H1 (cell line): Measurements from ENCODE around the gene TMEM129. TPM values are rescaled to one million over a fixed set of nuclear protein-coding genes. Genes with fewer than 3 reads are reported as not detected.
A peak's percentile ranks its signal among the peaks of the same experiment; 100 is the strongest.

Experiments used
- CTCF ChIA-PET: fragments of 300-600 bp; sonication (Branson Sonifier 250); formaldehyde crosslinking; loops from one replicate; lab custom pipeline; 2021; ENCODE audit not compliant: partially characterized antibody; lab: Charles Lee
- POLR2A ChIA-PET: fragments of 300-600 bp; sonication (Branson Sonifier 250); formaldehyde crosslinking; loops from one replicate; lab custom pipeline; 2021; ENCODE audit warnings: inconsistent platforms; ENCODE audit not compliant: partially characterized antibody; lab: Charles Lee
- DNase-seq, 2 experiments: peaks; one replicate each; pipeline versions ENCODE4 v3.0.0 to v3.0.0-alpha.2; 2010 to 2022; ENCODE audit warnings: low spot score in 2 of 2, low read depth in 1 of 2, mixed read lengths in 1 of 2
- FAIRE-seq: peaks from 2 replicates; lab custom pipeline; 2011; peaks lifted over from hg19 to GRCh38; lab: Jason Lieb, UNC
- H2AFZ ChIP-seq: 2 replicates; pipeline ENCODE4 v1.8.1; 2012; ENCODE audit warnings: low read length, inconsistent platforms
- H2AK5ac ChIP-seq: 2 replicates; pipeline ENCODE4 v1.6.1; 2013; ENCODE audit warnings: low read depth, low read length
- H2BK120ac ChIP-seq: replicated peaks from 2 replicates; pipeline ENCODE3; 2013; ENCODE audit warnings: low read depth, low read length, inconsistent platforms
- H2BK12ac ChIP-seq: 2 replicates; pipeline ENCODE4 v1.6.1; 2013; ENCODE audit warnings: low read depth, low read length
- H2BK15ac ChIP-seq: 2 replicates; pipeline ENCODE4 v1.6.1; 2013; ENCODE audit warnings: low read length
- H2BK20ac ChIP-seq: 2 replicates; pipeline ENCODE4 v1.6.1; 2013; ENCODE audit warnings: low read length
- H2BK5ac ChIP-seq: 2 replicates; pipeline ENCODE4 v1.6.1; 2013; ENCODE audit warnings: low read depth, low read length
- H3K14ac ChIP-seq: 2 replicates; pipeline ENCODE4 v1.6.1; 2013; ENCODE audit warnings: inconsistent platforms; ENCODE audit not compliant: insufficient read length
- H3K18ac ChIP-seq: 2 replicates; pipeline ENCODE4 v1.6.1; 2013; ENCODE audit warnings: low read length; ENCODE audit errors: extremely low read depth
- H3K23ac ChIP-seq: 2 replicates; pipeline ENCODE4 v1.6.1; 2013; ENCODE audit warnings: inconsistent platforms; ENCODE audit not compliant: insufficient read length
- H3K23me2 ChIP-seq: 2 replicates; pipeline ENCODE4 v1.6.1; 2013; ENCODE audit warnings: low read depth, low read length
- H3K27ac ChIP-seq: 2 replicates; pipeline ENCODE4 v1.6.1; 2011; ENCODE audit warnings: low read depth, low read length, inconsistent platforms
- H3K27me3 ChIP-seq, 4 experiments: replicated peaks in 1 of 4; 1 replicate in 1 of 4; 2 replicates in 3 of 4; pipeline versions ENCODE4 v1.6.1 to v1.8.1; 2011 to 2013; ENCODE audit warnings: low read length in 3 of 4, mild to moderate bottlenecking in 3 of 4, inconsistent platforms in 2 of 4, mixed read lengths in 2 of 4, moderate library complexity in 1 of 4; ENCODE audit not compliant: control insufficient read depth in 3 of 4, insufficient read depth in 3 of 4; ENCODE audit errors: extremely low read depth in 1 of 4
- H3K36me3 ChIP-seq, 4 experiments: 2 replicates each; pipeline versions ENCODE4 v1.6.1 to v1.8.1; 2011 to 2013; ENCODE audit warnings: mild to moderate bottlenecking in 4 of 4, low read length in 3 of 4, moderate library complexity in 2 of 4, control low read depth in 1 of 4, inconsistent platforms in 1 of 4; ENCODE audit not compliant: insufficient read depth in 4 of 4, control insufficient read depth in 2 of 4
- H3K4ac ChIP-seq: replicated peaks from 2 replicates; pipeline ENCODE3; 2013; ENCODE audit warnings: low read length, low read depth, mixed read lengths, inconsistent platforms; ENCODE audit not compliant: insufficient read length
- H3K4me1 ChIP-seq, 4 experiments: replicated peaks in 1 of 4; 1 replicate in 1 of 4; 2 replicates in 3 of 4; pipeline versions ENCODE4 v1.6.1 to v1.8.1; 2011 to 2013; ENCODE audit warnings: low read length in 3 of 4, inconsistent platforms in 2 of 4, mixed read lengths in 1 of 4; ENCODE audit not compliant: insufficient read depth in 4 of 4, control insufficient read depth in 3 of 4
- H3K4me2 ChIP-seq, 2 experiments: 2 replicates each; pipeline versions ENCODE4 v1.6.1 to v1.8.1; 2011 to 2013; ENCODE audit warnings: low read depth in 2 of 2, low read length in 2 of 2, control low read depth in 1 of 2, inconsistent platforms in 1 of 2, mild to moderate bottlenecking in 1 of 2; ENCODE audit not compliant: insufficient read depth in 1 of 2
- H3K4me3 ChIP-seq, 4 experiments: fragments of 200-600, 300-600 bp in 1 of 4; sonication (generic), shearing (Covaris generic), sonication (Bioruptor Twin) in 1 of 4; 2 replicates each; pipeline versions ENCODE4 v1.5.1 to v1.8.1; 2011 to 2016; ENCODE audit warnings: low read length in 4 of 4, low read depth in 3 of 4, control low read depth in 2 of 4, inconsistent platforms in 2 of 4, mild to moderate bottlenecking in 2 of 4, mixed read lengths in 1 of 4, moderate library complexity in 1 of 4; ENCODE audit not compliant: insufficient read depth in 2 of 4; ENCODE audit errors: extremely low read depth in 1 of 4
- H3K56ac ChIP-seq: replicated peaks from 2 replicates; pipeline ENCODE3; 2013; ENCODE audit warnings: low read depth, mild to moderate bottlenecking, mixed read lengths, low read length, inconsistent platforms; ENCODE audit not compliant: insufficient read length
- H3K79me1 ChIP-seq: 2 replicates; pipeline ENCODE4 v1.6.1; 2013; ENCODE audit warnings: low read depth, low read length, control low read depth
- H3K79me2 ChIP-seq, 2 experiments: 2 replicates each; pipeline versions ENCODE4 v1.6.1 to v1.8.1; 2012 to 2013; ENCODE audit warnings: low read length in 2 of 2, mild to moderate bottlenecking in 2 of 2, inconsistent platforms in 1 of 2; ENCODE audit not compliant: insufficient read depth in 2 of 2, control insufficient read depth in 1 of 2
- H3K9ac ChIP-seq, 4 experiments: replicated peaks in 1 of 4; 1 replicate in 1 of 4; 2 replicates in 3 of 4; pipeline versions ENCODE4 v1.6.1 to v1.8.1; 2011 to 2013; ENCODE audit warnings: low read depth in 3 of 4, low read length in 3 of 4, control low read depth in 2 of 4, mild to moderate bottlenecking in 2 of 4, moderate library complexity in 2 of 4, inconsistent platforms in 1 of 4; ENCODE audit errors: extremely low read depth in 1 of 4
- H3K9me3 ChIP-seq, 2 experiments: 2 replicates each; pipeline versions ENCODE4 v1.6.1 to v1.8.1; 2012 to 2013; ENCODE audit warnings: mild to moderate bottlenecking in 2 of 2, moderate library complexity in 2 of 2, control low read depth in 1 of 2, inconsistent platforms in 1 of 2, low read depth in 1 of 2, low read length in 1 of 2, mixed read lengths in 1 of 2; ENCODE audit not compliant: insufficient read depth in 2 of 2
- H4K20me1 ChIP-seq, 2 experiments: replicated peaks in 1 of 2; 2 replicates each; pipeline versions ENCODE3 to v1.8.1; 2011 to 2013; ENCODE audit warnings: inconsistent platforms in 2 of 2, low read length in 2 of 2, mild to moderate bottlenecking in 1 of 2; ENCODE audit not compliant: insufficient read depth in 2 of 2, control insufficient read depth in 1 of 2
- H4K5ac ChIP-seq: 2 replicates; pipeline ENCODE4 v1.6.1; 2013; ENCODE audit warnings: low read length, low read depth, mixed read lengths, inconsistent platforms; ENCODE audit not compliant: insufficient read length
- H4K8ac ChIP-seq: 2 replicates; pipeline ENCODE4 v1.8.0; 2013; ENCODE audit warnings: mild to moderate bottlenecking, moderate library complexity, low read length, inconsistent platforms; ENCODE audit not compliant: insufficient read depth; ENCODE audit errors: extremely low read depth
- H4K91ac ChIP-seq: replicated peaks from 2 replicates; pipeline ENCODE3; 2013; ENCODE audit warnings: low read length, mixed read lengths, inconsistent platforms; ENCODE audit not compliant: insufficient read length
- ATF2 ChIP-seq: IDR thresholded peaks from 2 replicates; pipeline ENCODE4 v1.6.1; 2012; ENCODE audit warnings: low read length, inconsistent platforms
- BCL11A ChIP-seq, 2 experiments: IDR thresholded peaks; one replicate each; pipeline ENCODE4 v1.6.1; 2011; ENCODE audit warnings: low read depth in 2 of 2, low read length in 2 of 2, mild to moderate bottlenecking in 2 of 2
- CBX8 ChIP-seq: fragments of 300-800, 300-1000 bp; sonication (generic); IDR thresholded peaks from 2 replicates; pipeline ENCODE4 v1.7.1; 2016; ENCODE audit warnings: low read depth, low read length, borderline replicate concordance
- CTBP2 ChIP-seq: IDR thresholded peaks from 2 replicates; pipeline ENCODE4 v1.7.0; 2011; ENCODE audit warnings: borderline replicate concordance, mild to moderate bottlenecking, moderate library complexity, mixed read lengths, low read length; ENCODE audit not compliant: insufficient read depth, insufficient read length
- CTCF ChIP-seq, 3 experiments: IDR thresholded peaks; 1 replicate in 2 of 3; 2 replicates in 1 of 3; pipeline versions ENCODE4 v1.5.1 to v1.6.1; 2011; ENCODE audit warnings: low read length in 3 of 3, mild to moderate bottlenecking in 3 of 3, inconsistent platforms in 2 of 3, low read depth in 1 of 3, moderate library complexity in 1 of 3; ENCODE audit not compliant: insufficient read depth in 1 of 3; ENCODE audit errors: control extremely low read depth in 1 of 3
- KDM1A ChIP-seq: fragments of 200-600, 300-600 bp; sonication (generic); IDR thresholded peaks from 2 replicates; pipeline ENCODE4 v1.7.1; 2016; ENCODE audit warnings: mild to moderate bottlenecking, low read length, borderline replicate concordance
- POLR2AphosphoS5 ChIP-seq: IDR thresholded peaks from 2 replicates; pipeline ENCODE4 v1.6.1; 2011; ENCODE audit warnings: low read depth, low read length
- SIN3A ChIP-seq, 2 experiments: IDR thresholded peaks in 1 of 2; conservative IDR thresholded peaks in 1 of 2; 2 replicates each; pipeline ENCODE4 v1.6.1; 2011 to 2012; ENCODE audit warnings: low read length in 2 of 2, improper control_type of control experiment in 1 of 2, low read depth in 1 of 2, mild to moderate bottlenecking in 1 of 2
- SP1 ChIP-seq: IDR thresholded peaks from 2 replicates; pipeline ENCODE4 v1.6.1; 2011; ENCODE audit warnings: low read depth, low read length
- WGBS, 2 experiments: shearing (Covaris generic) in 1 of 2; methylation state at CpG; one replicate each; pipeline versions ENCODE4 v1.1.6 to v1.1.7; 2013 to 2015; ENCODE audit warnings: low lambda C conversion rate in 2 of 2, mixed read lengths in 2 of 2, inconsistent platforms in 1 of 2, low coverage in 1 of 2, missing lambda C conversion rate in 1 of 2; ENCODE audit not compliant: insufficient replicate concordance in 2 of 2, insufficient coverage in 1 of 2, insufficient read length in 1 of 2; ENCODE audit errors: extremely low coverage in 1 of 2, missing lambda C conversion rate in 1 of 2; 5-methylcytosine and 5-hydroxymethylcytosine counted together
- polyA plus RNA-seq, 7 experiments: library from polyadenylated mRNA; depleted of rRNA in 3 of 7; stranded (reverse) in 5 of 7; unstranded in 2 of 7; fragments of >200 nt in 5 of 7; fragments of 200-250 nt in 2 of 7; gene quantifications; 1 replicate in 5 of 7; 2 replicates in 1 of 7; 4 replicates in 1 of 7; pipeline versions ENCODE4 v1.2.1 to v1.2.3, GENCODE V29; 2011 to 2013; ENCODE audit warnings: missing spikeins in 2 of 7, mixed read lengths in 2 of 7
- total RNA-seq: library from RNA; stranded (reverse); fragmentation: NEBNext Ultra II Directional; extraction: Animal tissue kit (Norgen Biotek cat#: 25700); gene quantifications from 2 replicates; pipeline ENCODE4 v1.2.1, GENCODE V29; 2021

The TMEM129 gene
- total and polyA plus RNA-seq, 2 of the 8 experiments (the other 6 are each of a cell fraction or from before 2014, with no cell fraction given) = 31.5 to 58.7 TPM

- H2BK12ac ChIP-seq = no peak overlapping the region
- H4K5ac ChIP-seq = no peak overlapping the region
- H3K4me1 ChIP-seq = peaks cover 0 to 5% (median 4%) of the 10 kb centered on the region in 4 experiments; a peak in 4 of 7 replicates
- no peak overlapping the region for H3K18ac ChIP-seq
- no peak overlapping the region for H2AFZ ChIP-seq
- ChIA-PET CTCF (interaction anchor here (0.6 to 1.0 kb wide), 3 partner anchors 16 to 63 kb away, joined by 3 to 4 read pairs (median 3); no protein-coding TSS in a partner anchor), POLR2A (interaction anchor here (0.9 kb wide), 1 partner anchor 15 kb away, joined by 3 read pairs; no protein-coding TSS in a partner anchor)
- no peak overlapping the region for H3K9ac ChIP-seq
- H2BK5ac ChIP-seq = no peak overlapping the region
- no peaks in the 10 kb centered on the region for H3K9me3 ChIP-seq
- no peak overlapping the region for H2BK15ac ChIP-seq
- H3K79me2 ChIP-seq = no peaks in the 10 kb centered on the region
- H3K27ac ChIP-seq = no peak overlapping the region
- no peaks in the 10 kb centered on the region for H3K27me3 ChIP-seq
- FAIRE-seq = no peak
- DNase-seq = no peak
- no peaks in the 10 kb centered on the region for H3K36me3 ChIP-seq
- no peaks in the 10 kb centered on the region for H3K23me2 ChIP-seq
- no peak overlapping the region for H3K14ac ChIP-seq
- H2BK20ac ChIP-seq = no peak overlapping the region
- no peak overlapping the region for H3K4ac ChIP-seq
- no peak overlapping the region for H3K56ac ChIP-seq
- H2BK120ac ChIP-seq = no peak overlapping the region
- H4K20me1 ChIP-seq = no peaks in the 10 kb centered on the region
- H2AK5ac ChIP-seq = no peak overlapping the region
- WGBS, 2 experiments = 96% methylated on average over 12 of the region's 12 CpGs; no CpG with 5 or more reads in 1 of the 2 experiments
- H3K23ac ChIP-seq = no peak overlapping the region
- no peak overlapping the region for H3K4me3 ChIP-seq
- H4K91ac ChIP-seq = no peak overlapping the region
- H4K8ac ChIP-seq = peak overlapping the region; percentile 43; the same call in 1 of the 2 replicates
- H3K79me1 ChIP-seq = no peaks in the 10 kb centered on the region; the same call in 1 of the 2 replicates
- TF ChIP-seq ATF2 = no peak
- TF ChIP-seq CTCF (IDR thresholded peaks at IDR 0.05; ENCODE audit: control extremely low read depth in 1 of 3, insufficient read depth in 1 of 3, low read depth in 1 of 3, low read length in 3 of 3) = no peak
- TF ChIP-seq CBX8 = no peak
- no peak for TF ChIP-seq CTBP2
- TF ChIP-seq POLR2AphosphoS5 = no peak
- TF ChIP-seq SP1 = no peak
- no peak for TF ChIP-seq KDM1A
- no peak for TF ChIP-seq BCL11A (IDR thresholded peaks at IDR 0.05; ENCODE audit: low read depth in 2 of 2, low read length in 2 of 2)
- no peak for TF ChIP-seq SIN3A (conservative IDR thresholded peaks at IDR 0.05 in 1 of 2, IDR thresholded peaks at IDR 0.05 in 1 of 2; ENCODE audit: low read depth in 1 of 2, low read length in 2 of 2)
- H3K4me2 ChIP-seq = no peak overlapping the region
Measured at GRCh38 chr4:1669270-1669669, 51.9 kb downstream of the TMEM129 start.
